CD8-positive, alpha-beta memory T cell (primary cell): ENCODE measurements around the gene NUDT7. TPM values are rescaled to one million over a fixed set of nuclear protein-coding genes. Genes with fewer than 3 reads are reported as not detected.
A peak's percentile ranks its signal among the peaks of the same experiment; 100 is the strongest.

Experiments
- CTCF ChIA-PET: fragments of 350-600 bp; sonication (Branson Sonifier 250); formaldehyde crosslinking; loops from one replicate; lab custom pipeline; 2021; ENCODE audit warnings: antibody characterized with exemption; lab: Charles Lee
- POLR2A ChIA-PET: fragments of 350-600 bp; sonication (Branson Sonifier 250); formaldehyde crosslinking; loops from one replicate; lab custom pipeline; 2021; ENCODE audit warnings: antibody characterized with exemption; lab: Charles Lee
- DNase-seq, 5 donors: peaks; one replicate each; pipeline versions ENCODE4 v3.0.0 to v3.0.0-alpha.2; 2020 to 2022; ENCODE audit warnings: mixed read lengths in 1 of 5
- H3K27ac ChIP-seq: one replicate; pipeline ENCODE4 v1.7.0; 2013; ENCODE audit warnings: low read depth, mild to moderate bottlenecking, low read length, moderate library complexity
- H3K27me3 ChIP-seq: 2 replicates; pipeline ENCODE4 v1.7.0; 2013; ENCODE audit warnings: low read length, mild to moderate bottlenecking; ENCODE audit not compliant: insufficient read depth, poor library complexity, severe bottlenecking
- H3K36me3 ChIP-seq: 2 replicates; pipeline ENCODE4 v1.7.0; 2013; ENCODE audit warnings: mild to moderate bottlenecking, low read length, moderate library complexity; ENCODE audit not compliant: insufficient read depth
- H3K4me1 ChIP-seq: 2 replicates; pipeline ENCODE4 v1.7.0; 2013; ENCODE audit warnings: mild to moderate bottlenecking, low read length, moderate library complexity; ENCODE audit not compliant: insufficient read depth
- H3K4me3 ChIP-seq: 2 replicates; pipeline ENCODE4 v1.7.0; 2013; ENCODE audit warnings: mild to moderate bottlenecking, low read length
- H3K9me3 ChIP-seq: 2 replicates; pipeline ENCODE4 v1.7.0; 2013; ENCODE audit warnings: mild to moderate bottlenecking, low read length
- H3K27ac Mint-ChIP-seq, 8 donors: one replicate each; pipeline ENCODE4 v1.8.0; 2020 to 2021; ENCODE audit warnings: mixed read lengths in 8 of 8, mild to moderate bottlenecking in 6 of 8, inconsistent platforms in 3 of 8, moderate library complexity in 3 of 8
- H3K27me3 Mint-ChIP-seq, 2 donors: one replicate each; pipeline ENCODE4 v1.8.0; 2020 to 2021; ENCODE audit warnings: mixed read lengths in 2 of 2, mild to moderate bottlenecking in 1 of 2, moderate library complexity in 1 of 2
- H3K36me3 Mint-ChIP-seq, 3 donors: one replicate each; pipeline ENCODE4 v1.8.0; 2020 to 2021; ENCODE audit warnings: mixed read lengths in 3 of 3, inconsistent platforms in 1 of 3, mild to moderate bottlenecking in 1 of 3
- H3K4me1 Mint-ChIP-seq, 3 donors: one replicate each; pipeline ENCODE4 v1.8.0; 2020 to 2021; ENCODE audit warnings: mixed read lengths in 3 of 3, inconsistent platforms in 1 of 3, mild to moderate bottlenecking in 1 of 3
- H3K4me3 Mint-ChIP-seq, 7 donors: one replicate each; pipeline ENCODE4 v1.8.0; 2020 to 2021; ENCODE audit warnings: mixed read lengths in 7 of 7, mild to moderate bottlenecking in 6 of 7, moderate library complexity in 4 of 7, inconsistent platforms in 2 of 7
- H3K9me3 Mint-ChIP-seq, 5 donors: one replicate each; pipeline ENCODE4 v1.8.0; 2020 to 2022; ENCODE audit warnings: mixed read lengths in 5 of 5, mild to moderate bottlenecking in 3 of 5, moderate library complexity in 2 of 5, inconsistent platforms in 1 of 5
- polyA plus RNA-seq: library from polyadenylated mRNA; unstranded; fragments of 300-500 nt; fragmentation: Illumina TruSeq; gene quantifications from one replicate; pipeline ENCODE4 v1.2.3, GENCODE V29; 2021
- total RNA-seq, 2 experiments: library from RNA; stranded (reverse); gene quantifications; one replicate each; pipeline ENCODE4 v1.2.3, GENCODE V29; 2021

The NUDT7 gene
- total and polyA plus RNA-seq, 3 experiments from 2014 or later: 4.4 to 18.0 (median 4.5) TPM

- no peaks in the 10 kb centered on the region for H3K9me3 ChIP-seq
- ChIA-PET POLR2A (no interaction called here), CTCF (no interaction called here)
- DNase-seq: no peak
- Mint-ChIP-seq H3K9me3 (peaks cover 0 to 2% (median 0%) of the 10 kb centered on the region in 5 donors), H3K27ac (no peak overlapping the region), H3K36me3 (no peaks in the 10 kb centered on the region), H3K4me3 (no peak overlapping the region), H3K4me1 (no peaks in the 10 kb centered on the region), H3K27me3 (peaks cover 8 to 16% of the 10 kb centered on the region in 2 donors)
- no peak overlapping the region for H3K27ac ChIP-seq
- H3K36me3 ChIP-seq: no peaks in the 10 kb centered on the region
- H3K4me1 ChIP-seq: no peaks in the 10 kb centered on the region
- H3K4me3 ChIP-seq: no peak overlapping the region
- H3K27me3 ChIP-seq: no peaks in the 10 kb centered on the region
Measured at GRCh38 chr16:77763994-77764393, 41.7 kb downstream of the NUDT7 start.

- no peaks in the 10 kb centered on the region for H3K9me3 ChIP-seq
- H3K4me1 ChIP-seq: no peaks in the 10 kb centered on the region
- H3K27ac Mint-ChIP-seq: no peak overlapping the region
- no peaks in the 10 kb centered on the region for H3K27me3 ChIP-seq
- no peaks in the 10 kb centered on the region for H3K4me1 Mint-ChIP-seq
- CTCF ChIA-PET: no interaction called here
- peaks cover 4 to 16% of the 10 kb centered on the region in 2 donors for H3K27me3 Mint-ChIP-seq
- H3K4me3 ChIP-seq: no peak overlapping the region
- no peak overlapping the region for H3K27ac ChIP-seq
- DNase-seq: no peak
- no peaks in the 10 kb centered on the region for H3K36me3 Mint-ChIP-seq
- H3K36me3 ChIP-seq: no peaks in the 10 kb centered on the region
- peaks cover 0 to 2% (median 0%) of the 10 kb centered on the region in 5 donors for H3K9me3 Mint-ChIP-seq
- POLR2A ChIA-PET: no interaction called here
- H3K4me3 Mint-ChIP-seq: no peak overlapping the region
Measured at GRCh38 chr16:77767211-77767610, 44.9 kb downstream of the NUDT7 start.

GRCh38 chr16:77767826-77768225 is 45.5 kb downstream of the NUDT7 start:
- Histone ChIP-seq H3K27ac (no peak overlapping the region), H3K9me3 (no peaks in the 10 kb centered on the region), H3K36me3 (no peaks in the 10 kb centered on the region), H3K4me1 (no peaks in the 10 kb centered on the region), H3K4me3 (no peak overlapping the region), H3K27me3 (no peaks in the 10 kb centered on the region)
- ChIA-PET POLR2A (no interaction called here), CTCF (no interaction called here)
- H3K9me3 Mint-ChIP-seq: peaks cover 0 to 2% (median 0%) of the 10 kb centered on the region in 5 donors
- no peak for DNase-seq
- no peak overlapping the region for H3K4me3 Mint-ChIP-seq
- no peak overlapping the region for H3K27ac Mint-ChIP-seq
- H3K27me3 Mint-ChIP-seq: peaks cover 3 to 15% of the 10 kb centered on the region in 2 donors
- H3K36me3 Mint-ChIP-seq: no peaks in the 10 kb centered on the region
- H3K4me1 Mint-ChIP-seq: no peaks in the 10 kb centered on the region

GRCh38 chr16:77775911-77776909 is 53.9 kb downstream of the NUDT7 start:
- H3K36me3 ChIP-seq: no peaks in the 10 kb centered on the region
- H3K27ac Mint-ChIP-seq: no peak overlapping the region
- DNase-seq: no peak
- H3K27me3 Mint-ChIP-seq: peaks cover 12 to 32% of the 10 kb centered on the region in 2 donors
- no peaks in the 10 kb centered on the region for H3K9me3 ChIP-seq
- no peaks in the 10 kb centered on the region for H3K27me3 ChIP-seq
- H3K4me3 Mint-ChIP-seq: no peak overlapping the region
- ChIA-PET CTCF (no interaction called here), POLR2A (no interaction called here)
- no peaks in the 10 kb centered on the region for H3K36me3 Mint-ChIP-seq
- H3K4me3 ChIP-seq: no peak overlapping the region
- peaks cover 0 to 2% (median 0%) of the 10 kb centered on the region in 5 donors for H3K9me3 Mint-ChIP-seq
- H3K27ac ChIP-seq: no peak overlapping the region
- no peaks in the 10 kb centered on the region for H3K4me1 ChIP-seq
- no peaks in the 10 kb centered on the region for H3K4me1 Mint-ChIP-seq

- ChIA-PET CTCF (no interaction called here), POLR2A (no interaction called here)
- Histone ChIP-seq H3K4me1 (no peaks in the 10 kb centered on the region), H3K27me3 (no peaks in the 10 kb centered on the region), H3K36me3 (no peaks in the 10 kb centered on the region), H3K9me3 (no peaks in the 10 kb centered on the region), H3K4me3 (no peak overlapping the region), H3K27ac (no peak overlapping the region)
- DNase-seq: no peak
- H3K36me3 Mint-ChIP-seq: no peaks in the 10 kb centered on the region
- peak overlapping the region in 1 of 8 donors; percentile 73 for H3K27ac Mint-ChIP-seq
- H3K4me3 Mint-ChIP-seq: no peak overlapping the region
- H3K4me1 Mint-ChIP-seq: no peaks in the 10 kb centered on the region
- H3K9me3 Mint-ChIP-seq: peaks cover 0 to 2% (median 0%) of the 10 kb centered on the region in 5 donors
- peaks cover 12 to 32% of the 10 kb centered on the region in 2 donors for H3K27me3 Mint-ChIP-seq
Measured at GRCh38 chr16:77777745-77778144, 55.4 kb downstream of the NUDT7 start.

- CTCF ChIA-PET: no interaction called here
- no peak overlapping the region for H3K27ac ChIP-seq
- Mint-ChIP-seq H3K27ac (no peak overlapping the region), H3K36me3 (no peaks in the 10 kb centered on the region), H3K27me3 (peaks cover 7 to 17% of the 10 kb centered on the region in 2 donors), H3K4me1 (no peaks in the 10 kb centered on the region), H3K9me3 (peaks cover 0 to 2% (median 0%) of the 10 kb centered on the region in 5 donors), H3K4me3 (no peak overlapping the region)
- no peaks in the 10 kb centered on the region for H3K9me3 ChIP-seq
- no peaks in the 10 kb centered on the region for H3K36me3 ChIP-seq
- no peak for DNase-seq
- H3K4me3 ChIP-seq: no peak overlapping the region
- H3K27me3 ChIP-seq: no peaks in the 10 kb centered on the region
- POLR2A ChIA-PET: no interaction called here
- H3K4me1 ChIP-seq: no peaks in the 10 kb centered on the region
Measured at GRCh38 chr16:77780378-77780837, 58.1 kb downstream of the NUDT7 start.

GRCh38 chr16:77781091-77781490 is 58.8 kb downstream of the NUDT7 start:
- Histone ChIP-seq H3K4me1 (no peaks in the 10 kb centered on the region), H3K9me3 (no peaks in the 10 kb centered on the region), H3K4me3 (no peak overlapping the region), H3K36me3 (no peaks in the 10 kb centered on the region), H3K27me3 (no peaks in the 10 kb centered on the region), H3K27ac (no peak overlapping the region)
- DNase-seq: no peak
- peaks cover 9 to 21% of the 10 kb centered on the region in 2 donors for H3K27me3 Mint-ChIP-seq
- ChIA-PET CTCF (no interaction called here), POLR2A (no interaction called here)
- no peak overlapping the region for H3K27ac Mint-ChIP-seq
- H3K36me3 Mint-ChIP-seq: no peaks in the 10 kb centered on the region
- H3K4me3 Mint-ChIP-seq: no peak overlapping the region
- no peaks in the 10 kb centered on the region for H3K4me1 Mint-ChIP-seq
- peaks cover 0 to 2% (median 0%) of the 10 kb centered on the region in 5 donors for H3K9me3 Mint-ChIP-seq

GRCh38 chr16:77782694-77783093 is 60.4 kb downstream of the NUDT7 start:
- Histone ChIP-seq H3K36me3 (no peaks in the 10 kb centered on the region), H3K4me3 (no peak overlapping the region), H3K27me3 (peaks cover 7% of the 10 kb centered on the region), H3K9me3 (no peaks in the 10 kb centered on the region), H3K4me1 (no peaks in the 10 kb centered on the region), H3K27ac (no peak overlapping the region)
- Mint-ChIP-seq H3K27me3 (peaks cover 23 to 36% of the 10 kb centered on the region in 2 donors), H3K4me1 (peaks cover 0 to 5% (median 0%) of the 10 kb centered on the region in 3 donors), H3K9me3 (peaks cover 0 to 2% (median 0%) of the 10 kb centered on the region in 5 donors), H3K4me3 (no peak overlapping the region), H3K27ac (peak overlapping the region in 1 of 8 donors; percentile 2), H3K36me3 (no peaks in the 10 kb centered on the region)
- DNase-seq: no peak
- POLR2A ChIA-PET: no interaction called here
- CTCF ChIA-PET: no interaction called here
